SKM-1 (cell line): ENCODE data around the gene PCDHGC3.
"Not testable (repeated sequence)": the region's sequence is repeated elsewhere in the genome, so short reads cannot be mapped to it uniquely, and the experiment has no call there.

Source experiments
- DNase-seq: peaks from one replicate; lab custom pipeline; 2025; ENCODE audit not compliant: unreplicated experiment; lab: John Stamatoyannopoulos, UW

The PCDHGC3 gene

DNA sequence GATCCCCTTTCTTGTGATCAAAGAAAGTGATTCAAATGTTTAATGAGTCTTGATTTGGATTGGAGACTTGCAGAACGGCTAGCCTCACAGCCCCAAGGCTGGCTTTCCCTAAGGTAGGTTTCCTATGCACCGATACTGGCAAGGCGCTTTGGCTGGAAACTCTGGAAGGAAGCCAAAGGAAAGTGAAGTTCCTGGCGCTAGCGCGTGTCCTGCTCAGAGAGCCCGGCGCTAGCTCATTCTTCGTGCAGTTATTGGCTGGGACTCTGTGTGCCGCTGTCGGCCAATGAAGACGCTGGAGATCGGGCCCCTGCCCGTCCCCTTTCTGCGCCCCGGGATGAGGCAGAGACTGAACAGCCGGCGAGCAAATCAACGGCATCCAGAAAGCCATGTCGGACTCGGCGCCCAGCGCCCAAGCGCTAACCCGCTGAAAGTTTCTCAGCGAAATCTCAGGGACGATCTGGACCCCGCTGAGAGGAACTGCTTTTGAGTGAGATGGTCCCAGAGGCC, at the start of gene PCDHGC3:
TSS of gene PCDHGC3 (plus strand) at position 342 of the 507 bp plus-strand sequence. CDS start at position 493, 151 bp downstream.
- peak; percentile 52 for DNase-seq

DNA sequence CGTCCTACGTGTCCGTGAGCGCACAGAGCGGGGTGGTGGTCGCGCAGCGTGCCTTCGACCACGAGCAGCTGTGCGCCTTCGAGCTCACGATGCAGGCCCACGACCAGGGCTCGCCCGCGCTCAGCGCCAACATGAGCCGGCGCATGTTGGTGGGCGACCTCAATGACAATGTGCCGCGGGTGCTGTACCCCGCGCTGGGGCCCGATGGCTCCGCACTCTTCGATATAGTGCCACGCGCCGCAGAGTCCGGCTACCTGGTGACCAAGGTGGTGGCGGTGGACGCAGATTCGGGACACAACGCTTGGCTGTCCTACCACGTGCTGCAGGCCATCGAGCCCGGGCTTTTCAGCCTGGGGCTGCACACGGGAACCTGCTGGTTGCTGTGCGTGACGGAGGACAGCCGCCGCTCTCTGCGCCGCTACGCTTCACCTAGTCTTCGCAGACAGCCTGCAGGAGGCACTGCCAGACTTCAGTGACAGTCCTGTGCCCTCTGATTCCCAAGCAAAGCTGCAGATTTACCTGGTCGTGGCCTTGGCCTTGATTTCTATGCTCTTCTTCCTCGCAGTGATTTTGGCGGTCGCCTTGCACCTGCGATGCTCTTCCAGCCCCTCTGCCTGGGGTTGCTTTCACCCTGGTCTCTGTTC, 47.9 kb upstream of the PCDHGC3 start:
- no peak for DNase-seq

DNA sequence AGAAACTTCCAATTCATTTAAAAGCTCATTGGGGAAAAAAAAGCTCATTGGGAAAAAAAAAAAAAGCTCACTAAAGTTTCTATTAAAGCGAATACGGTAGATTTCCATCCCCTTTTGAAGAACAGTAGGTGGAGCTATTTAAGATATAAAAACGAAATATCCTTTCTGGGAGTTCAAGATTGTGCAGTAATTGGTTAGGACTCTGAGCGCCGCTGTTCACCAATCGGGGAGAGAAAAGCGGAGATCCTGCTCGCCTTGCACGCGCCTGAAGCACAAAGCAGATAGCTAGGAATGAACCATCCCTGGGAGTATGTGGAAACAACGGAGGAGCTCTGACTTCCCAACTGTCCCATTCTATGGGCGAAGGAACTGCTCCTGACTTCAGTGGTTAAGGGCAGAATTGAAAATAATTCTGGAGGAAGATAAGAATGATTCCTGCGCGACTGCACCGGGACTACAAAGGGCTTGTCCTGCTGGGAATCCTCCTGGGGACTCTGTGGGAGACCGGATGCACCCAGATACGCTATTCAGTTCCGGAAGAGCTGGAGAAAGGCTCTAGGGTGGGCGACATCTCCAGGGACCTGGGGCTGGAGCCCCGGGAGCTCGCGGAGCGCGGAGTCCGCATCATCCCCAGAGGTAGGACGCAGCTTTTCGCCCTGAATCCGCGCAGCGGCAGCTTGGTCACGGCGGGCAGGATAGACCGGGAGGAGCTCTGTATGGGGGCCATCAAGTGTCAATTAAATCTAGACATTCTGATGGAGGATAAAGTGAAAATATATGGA, 45.2 kb upstream of the PCDHGC3 start, which contains the start of gene PCDHGA12:
TSS of gene PCDHGA12 (plus strand) at position 176 of the 782 bp plus-strand sequence. CDS start at position 429, 253 bp downstream.
- no peak for DNase-seq

GRCh38 chr5:141431286-141431685, 44.5 kb upstream of the PCDHGC3 start:
- DNase-seq: no peak

- not testable (repeated sequence) for DNase-seq
These were observed 43.5 kb upstream of the PCDHGC3 start for GRCh38 chr5:141432308-141432707.

DNA sequence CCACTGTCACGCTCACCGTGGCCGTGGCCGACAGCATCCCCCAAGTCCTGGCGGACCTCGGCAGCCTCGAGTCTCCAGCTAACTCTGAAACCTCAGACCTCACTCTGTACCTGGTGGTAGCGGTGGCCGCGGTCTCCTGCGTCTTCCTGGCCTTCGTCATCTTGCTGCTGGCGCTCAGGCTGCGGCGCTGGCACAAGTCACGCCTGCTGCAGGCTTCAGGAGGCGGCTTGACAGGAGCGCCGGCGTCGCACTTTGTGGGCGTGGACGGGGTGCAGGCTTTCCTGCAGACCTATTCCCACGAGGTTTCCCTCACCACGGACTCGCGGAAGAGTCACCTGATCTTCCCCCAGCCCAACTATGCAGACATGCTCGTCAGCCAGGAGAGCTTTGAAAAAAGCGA, 43.0 kb upstream of the PCDHGC3 start:
- not testable (repeated sequence) for DNase-seq

DNA sequence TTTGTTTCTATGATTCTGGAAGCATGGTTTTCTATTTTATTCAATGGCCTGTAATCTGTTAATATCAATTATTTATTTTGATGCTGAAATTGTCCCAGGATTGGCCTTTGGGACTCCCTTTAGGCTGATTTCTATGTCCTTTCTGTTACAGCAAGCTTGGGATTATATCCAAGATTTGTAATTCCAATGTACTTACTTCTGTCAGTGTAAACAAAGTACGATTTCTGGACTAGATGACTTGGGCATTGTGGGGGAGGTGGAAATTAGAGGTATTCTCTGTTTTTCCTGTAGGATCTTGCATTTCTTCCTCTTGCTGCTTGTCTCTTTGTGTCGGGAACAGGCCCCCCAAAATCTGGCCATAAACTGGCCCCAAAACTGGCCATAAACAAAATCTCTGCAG, 41.8 kb upstream of the PCDHGC3 start:
- no peak for DNase-seq

GRCh38 chr5:141437221-141437620, 38.5 kb upstream of the PCDHGC3 start:
- no peak for DNase-seq

- DNase-seq: no peak
These were observed 36.2 kb upstream of the PCDHGC3 start for GRCh38 chr5:141439411-141440141.

- DNase-seq: no peak
These were observed 35.4 kb upstream of the PCDHGC3 start for GRCh38 chr5:141440341-141440740.

- DNase-seq: no peak
These were observed 34.1 kb upstream of the PCDHGC3 start for GRCh38 chr5:141441571-141442170.

GRCh38 chr5:141465351-141465750, 10.4 kb upstream of the PCDHGC3 start:
- no peak for DNase-seq

DNA sequence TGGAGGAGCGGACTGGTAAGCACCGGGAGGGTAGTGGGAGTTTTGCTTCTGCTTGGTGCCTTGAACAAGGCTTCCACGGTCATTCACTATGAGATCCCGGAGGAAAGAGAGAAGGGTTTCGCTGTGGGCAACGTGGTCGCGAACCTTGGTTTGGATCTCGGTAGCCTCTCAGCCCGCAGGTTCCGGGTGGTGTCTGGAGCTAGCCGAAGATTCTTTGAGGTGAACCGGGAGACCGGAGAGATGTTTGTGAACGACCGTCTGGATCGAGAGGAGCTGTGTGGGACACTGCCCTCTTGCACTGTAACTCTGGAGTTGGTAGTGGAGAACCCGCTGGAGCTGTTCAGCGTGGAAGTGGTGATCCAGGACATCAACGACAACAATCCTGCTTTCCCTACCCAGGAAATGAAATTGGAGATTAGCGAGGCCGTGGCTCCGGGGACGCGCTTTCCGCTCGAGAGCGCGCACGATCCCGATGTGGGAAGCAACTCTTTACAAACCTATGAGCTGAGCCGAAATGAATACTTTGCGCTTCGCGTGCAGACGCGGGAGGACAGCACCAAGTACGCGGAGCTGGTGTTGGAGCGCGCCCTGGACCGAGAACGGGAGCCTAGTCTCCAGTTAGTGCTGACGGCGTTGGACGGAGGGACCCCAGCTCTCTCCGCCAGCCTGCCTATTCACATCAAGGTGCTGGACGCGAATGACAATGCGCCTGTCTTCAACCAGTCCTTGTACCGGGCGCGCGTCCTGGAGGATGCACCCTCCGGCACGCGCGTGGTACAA, 556 bp downstream of the PCDHGC3 start:
- DNase-seq: no peak

- DNase-seq: no peak
These were observed 1.3 kb downstream of the PCDHGC3 start for GRCh38 chr5:141477044-141477575.

GRCh38 chr5:141477815-141478214, 2.0 kb downstream of the PCDHGC3 start:
- no peak for DNase-seq

GRCh38 chr5:141478321-141478945, 2.7 kb downstream of the PCDHGC3 start:
- no peak for DNase-seq

GRCh38 chr5:141479776-141480175, 4.0 kb downstream of the PCDHGC3 start:
- no peak for DNase-seq

DNA sequence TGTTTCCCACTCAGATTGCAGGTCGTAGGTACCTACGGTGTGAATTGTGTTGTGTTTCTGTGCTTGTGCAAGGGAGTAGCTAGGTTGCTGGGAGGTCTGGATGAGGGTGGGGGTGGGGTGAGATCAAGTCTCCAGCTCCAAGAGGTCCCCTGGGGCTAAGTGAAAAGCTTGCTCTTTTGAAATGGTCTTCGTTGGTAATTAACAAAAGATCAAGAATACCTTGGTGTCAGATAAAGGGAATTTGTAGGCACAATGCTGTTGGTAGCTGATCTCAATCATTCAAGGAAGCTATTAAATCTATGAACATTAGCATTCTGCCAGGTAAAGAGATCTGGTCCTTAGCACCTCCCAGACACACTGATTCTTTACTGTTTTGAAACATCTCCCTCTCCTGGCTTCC, 8.1 kb downstream of the PCDHGC3 start:
- no peak for DNase-seq

GRCh38 chr5:141484310-141484640, 8.5 kb downstream of the PCDHGC3 start:
- DNase-seq: no peak
